ENCODE results near the gene FAP.

Gene FAP

GRCh38 chr2:162166174-162166573 lies 77.1 kb downstream of the FAP start:
- DNase-seq (no peak), ATAC-seq (replicated peaks) (no peak)
- H3K4me3 Mint-ChIP-seq, result no peak overlapping the region
- no peak overlapping the region for H3K27ac Mint-ChIP-seq
- no peaks in the 10 kb centered on the region for H3K9me3 Mint-ChIP-seq
- no peaks in the 10 kb centered on the region for H3K4me1 Mint-ChIP-seq (ENCODE audit: low read depth in 2 of 2)
- no peaks in the 10 kb centered on the region for H3K36me3 Mint-ChIP-seq (ENCODE audit: insufficient read depth)
- peaks cover 18 to 47% of the 10 kb centered on the region in 2 donors for H3K27me3 Mint-ChIP-seq

- Mint-ChIP-seq H3K9me3 (no peaks in the 10 kb centered on the region), H3K27me3 (peaks cover 25 to 59% of the 10 kb centered on the region in 2 donors), H3K4me1 (ENCODE audit: low read depth in 2 of 2) (no peaks in the 10 kb centered on the region), H3K36me3 (ENCODE audit: insufficient read depth) (no peaks in the 10 kb centered on the region), H3K4me3 (no peak overlapping the region), H3K27ac (no peak overlapping the region)
- DNase-seq (no peak), ATAC-seq (replicated peaks) (no peak)
Observed at GRCh38 chr2:162164802-162165201, 78.4 kb downstream of the FAP start.

- Mint-ChIP-seq H3K4me1 (ENCODE audit: low read depth in 2 of 2) (no peaks in the 10 kb centered on the region), H3K9me3 (no peaks in the 10 kb centered on the region), H3K27ac (no peak overlapping the region), H3K36me3 (ENCODE audit: insufficient read depth) (no peaks in the 10 kb centered on the region), H3K27me3 (peaks cover 18 to 44% of the 10 kb centered on the region in 2 donors), H3K4me3 (no peak overlapping the region)
- DNase-seq (no peak), ATAC-seq (replicated peaks) (no peak)
Observed at GRCh38 chr2:162159446-162159845, 83.8 kb downstream of the FAP start.

GRCh38 chr2:162156149-162156548 lies 87.1 kb downstream of the FAP start:
- ATAC-seq (replicated peaks), result no peak
- Mint-ChIP-seq H3K27me3 (peaks cover 25 to 42% of the 10 kb centered on the region in 2 donors), H3K9me3 (no peaks in the 10 kb centered on the region)

GRCh38 chr2:162155093-162155492 lies 88.2 kb downstream of the FAP start:
- Mint-ChIP-seq H3K27me3 (peaks cover 27 to 33% of the 10 kb centered on the region in 2 donors), H3K27ac (no peak overlapping the region), H3K4me1 (ENCODE audit: low read depth in 2 of 2) (no peaks in the 10 kb centered on the region), H3K4me3 (no peak overlapping the region), H3K9me3 (no peaks in the 10 kb centered on the region), H3K36me3 (ENCODE audit: insufficient read depth) (no peaks in the 10 kb centered on the region)
- DNase-seq, result no peak
- ATAC-seq (replicated peaks), result no peak

More at GRCh38 chr2:162156149-162156548, 87.1 kb downstream of the FAP start:
- H3K27ac Mint-ChIP-seq, result no peak overlapping the region
- no peak overlapping the region for H3K4me3 Mint-ChIP-seq
- no peak for DNase-seq
- no peaks in the 10 kb centered on the region for H3K36me3 Mint-ChIP-seq (ENCODE audit: insufficient read depth)
- no peaks in the 10 kb centered on the region for H3K4me1 Mint-ChIP-seq (ENCODE audit: low read depth in 2 of 2)

- no peaks in the 10 kb centered on the region for H3K36me3 Mint-ChIP-seq (ENCODE audit: insufficient read depth)
- peaks cover 23 to 24% of the 10 kb centered on the region in 2 donors for H3K27me3 Mint-ChIP-seq
- H3K27ac Mint-ChIP-seq, result no peak overlapping the region
- no peak overlapping the region for H3K4me3 Mint-ChIP-seq
- no peaks in the 10 kb centered on the region for H3K9me3 Mint-ChIP-seq
- DNase-seq (peak; percentile 50 to 64 (median 58)), ATAC-seq (replicated peaks) (peak; percentile 99)
- no peaks in the 10 kb centered on the region for H3K4me1 Mint-ChIP-seq (ENCODE audit: low read depth in 2 of 2)
Observed at GRCh38 chr2:162153608-162154224, 89.5 kb downstream of the FAP start.

- Mint-ChIP-seq H3K9me3 (no peaks in the 10 kb centered on the region), H3K4me1 (ENCODE audit: low read depth in 2 of 2) (no peaks in the 10 kb centered on the region), H3K27me3 (peaks cover 34 to 35% of the 10 kb centered on the region in 2 donors), H3K36me3 (ENCODE audit: insufficient read depth) (no peaks in the 10 kb centered on the region), H3K4me3 (no peak within 1 kb of the TSS), H3K27ac (no peak within 1 kb of the TSS)
- ATAC-seq (replicated peaks) (no peak), DNase-seq (no peak)
Observed at GRCh38 chr2:162152147-162152546, 91.1 kb downstream of the FAP start, which contains the start of gene GCG. Gene GCG (minus strand): TSS chr2:162152247. CDS start chr2:162149178, 3,069 bp downstream.

- Mint-ChIP-seq H3K9me3 (no peaks in the 10 kb centered on the region), H3K4me1 (ENCODE audit: low read depth in 2 of 2) (no peaks in the 10 kb centered on the region), H3K27ac (no peak overlapping the region), H3K4me3 (no peak overlapping the region), H3K36me3 (ENCODE audit: insufficient read depth) (no peaks in the 10 kb centered on the region), H3K27me3 (peaks cover 49 to 52% of the 10 kb centered on the region in 2 donors)
- ATAC-seq (replicated peaks), result no peak
- DNase-seq, result no peak
Observed at GRCh38 chr2:162149940-162150339, 93.3 kb downstream of the FAP start.

- peaks cover 45 to 47% of the 10 kb centered on the region in 2 donors for H3K27me3 Mint-ChIP-seq
- H3K4me3 Mint-ChIP-seq, result no peak overlapping the region
- H3K9me3 Mint-ChIP-seq, result no peaks in the 10 kb centered on the region
- no peak for ATAC-seq (replicated peaks)
- H3K27ac Mint-ChIP-seq, result no peak overlapping the region
- DNase-seq, result no peak
- H3K4me1 Mint-ChIP-seq (ENCODE audit: low read depth in 2 of 2), result no peaks in the 10 kb centered on the region
- H3K36me3 Mint-ChIP-seq (ENCODE audit: insufficient read depth), result no peaks in the 10 kb centered on the region
Observed at GRCh38 chr2:162149466-162149865, 93.8 kb downstream of the FAP start.

GRCh38 chr2:162148956-162149355 lies 94.3 kb downstream of the FAP start:
- Mint-ChIP-seq H3K9me3 (no peaks in the 10 kb centered on the region), H3K27me3 (peaks cover 42 to 45% of the 10 kb centered on the region in 2 donors), H3K4me1 (ENCODE audit: low read depth in 2 of 2) (no peaks in the 10 kb centered on the region), H3K36me3 (ENCODE audit: insufficient read depth) (no peaks in the 10 kb centered on the region), H3K4me3 (no peak overlapping the region), H3K27ac (no peak overlapping the region)
- ATAC-seq (replicated peaks), result no peak
- DNase-seq, result no peak

GRCh38 chr2:162143969-162144368 lies 99.3 kb downstream of the FAP start:
- no peaks in the 10 kb centered on the region for H3K4me1 Mint-ChIP-seq (ENCODE audit: low read depth in 2 of 2)
- DNase-seq, result no peak
- no peak overlapping the region for H3K27ac Mint-ChIP-seq
- no peaks in the 10 kb centered on the region for H3K36me3 Mint-ChIP-seq (ENCODE audit: insufficient read depth)
- no peaks in the 10 kb centered on the region for H3K9me3 Mint-ChIP-seq
- H3K27me3 Mint-ChIP-seq, result peaks cover 59 to 62% of the 10 kb centered on the region in 2 donors
- no peak for ATAC-seq (replicated peaks)
- no peak overlapping the region for H3K4me3 Mint-ChIP-seq

GRCh38 chr2:162138310-162138709 lies 104.9 kb downstream of the FAP start:
- peaks cover 38 to 41% of the 10 kb centered on the region in 2 donors for H3K27me3 Mint-ChIP-seq
- H3K36me3 Mint-ChIP-seq (ENCODE audit: insufficient read depth), result no peaks in the 10 kb centered on the region
- H3K4me3 Mint-ChIP-seq, result no peak overlapping the region
- no peaks in the 10 kb centered on the region for H3K9me3 Mint-ChIP-seq
- H3K27ac Mint-ChIP-seq, result no peak overlapping the region
- DNase-seq, result no peak
- H3K4me1 Mint-ChIP-seq (ENCODE audit: low read depth in 2 of 2), result no peaks in the 10 kb centered on the region
- no peak for ATAC-seq (replicated peaks)

- no peak for ATAC-seq (replicated peaks)
- no peak overlapping the region for H3K27ac Mint-ChIP-seq
- no peaks in the 10 kb centered on the region for H3K36me3 Mint-ChIP-seq (ENCODE audit: insufficient read depth)
Observed at GRCh38 chr2:162127422-162127821, 115.8 kb downstream of the FAP start.

GRCh38 chr2:162126527-162126926 lies 116.7 kb downstream of the FAP start:
- DNase-seq (no peak), ATAC-seq (replicated peaks) (no peak)
- no peak overlapping the region for H3K27ac Mint-ChIP-seq
- no peaks in the 10 kb centered on the region for H3K4me1 Mint-ChIP-seq (ENCODE audit: low read depth in 2 of 2)
- no peaks in the 10 kb centered on the region for H3K27me3 Mint-ChIP-seq
- H3K9me3 Mint-ChIP-seq, result no peaks in the 10 kb centered on the region
- H3K4me3 Mint-ChIP-seq, result no peak overlapping the region
- no peaks in the 10 kb centered on the region for H3K36me3 Mint-ChIP-seq (ENCODE audit: insufficient read depth)

More at GRCh38 chr2:162127422-162127821, 115.8 kb downstream of the FAP start:
- no peaks in the 10 kb centered on the region for H3K4me1 Mint-ChIP-seq (ENCODE audit: low read depth in 2 of 2)
- peaks cover 0 to 2% of the 10 kb centered on the region in 2 donors for H3K27me3 Mint-ChIP-seq
- H3K4me3 Mint-ChIP-seq, result no peak overlapping the region
- H3K9me3 Mint-ChIP-seq, result no peaks in the 10 kb centered on the region
- DNase-seq, result no peak

All from effector memory CD8-positive, alpha-beta T cell (primary cell).